ENCODE data around the gene NAPB.
A peak's percentile ranks its signal among the peaks of the same experiment; 100 is the strongest.

NAPB gene

GRCh38 chr20:23370873-23371272 is 50.4 kb downstream of the NAPB start:
- no peak for DNase-seq (ENCODE audit: low read depth, low spot score)
- no peak overlapping the region for H3K27ac ChIP-seq

- H3K27ac ChIP-seq: no peak overlapping the region
- DNase-seq (ENCODE audit: low read depth, low spot score): no peak
Observed at GRCh38 chr20:23370274-23370673, 51.0 kb downstream of the NAPB start.

- no peak for DNase-seq (ENCODE audit: low read depth, low spot score)
- H3K27ac ChIP-seq: peak overlapping the region; percentile 46
Observed at GRCh38 chr20:23369072-23369823, 52.0 kb downstream of the NAPB start.

- peak overlapping the region; percentile 46 for H3K27ac ChIP-seq
- no peak for DNase-seq (ENCODE audit: low read depth, low spot score)
Observed at GRCh38 chr20:23368316-23369071, 52.8 kb downstream of the NAPB start.

GRCh38 chr20:23367770-23368169 is 53.5 kb downstream of the NAPB start:
- DNase-seq (ENCODE audit: low read depth, low spot score): peak; percentile 29
- peak overlapping the region; percentile 46 for H3K27ac ChIP-seq

- no peak for DNase-seq (ENCODE audit: low read depth, low spot score)
- H3K27ac ChIP-seq: peak overlapping the region; percentile 44
Observed at GRCh38 chr20:23366384-23366783, 54.9 kb downstream of the NAPB start.

GRCh38 chr20:23365390-23366165 is 55.7 kb downstream of the NAPB start:
- H3K27ac ChIP-seq: peak overlapping the region; percentile 44
- DNase-seq (ENCODE audit: low read depth, low spot score): no peak

GRCh38 chr20:23363257-23363649 is 58.0 kb downstream of the NAPB start:
- no peak for DNase-seq (ENCODE audit: low read depth, low spot score)
- peak overlapping the region; percentile 91 for H3K27ac ChIP-seq

GRCh38 chr20:23362392-23363256 is 58.7 kb downstream of the NAPB start:
- no peak for DNase-seq (ENCODE audit: low read depth, low spot score)

GRCh38 chr20:23361476-23362391 is 59.6 kb downstream of the NAPB start, which contains the start of gene GZF1:
Gene GZF1 (plus strand): TSS chr20:23362182. CDS start chr20:23364384, 2,202 bp downstream.
- H3K27ac ChIP-seq: peak within 1 kb of the TSS; percentile 91
- peak; percentile 87 for DNase-seq (ENCODE audit: low read depth, low spot score)

More at GRCh38 chr20:23362392-23363256, 58.7 kb downstream of the NAPB start:
- peak overlapping the region; percentile 91 for H3K27ac ChIP-seq

GRCh38 chr20:23361119-23361475 is 60.2 kb downstream of the NAPB start:
- H3K27ac ChIP-seq: peak overlapping the region; percentile 91
- no peak for DNase-seq (ENCODE audit: low read depth, low spot score)

- no peak for DNase-seq (ENCODE audit: low read depth, low spot score)
- peak overlapping the region; percentile 91 for H3K27ac ChIP-seq
Observed at GRCh38 chr20:23360531-23360930, 60.8 kb downstream of the NAPB start.

GRCh38 chr20:23358923-23359593 is 62.2 kb downstream of the NAPB start:
- DNase-seq (ENCODE audit: low read depth, low spot score): no peak
- H3K27ac ChIP-seq: peak overlapping the region; percentile 95

- H3K27ac ChIP-seq: peak overlapping the region; percentile 95
Observed at GRCh38 chr20:23358563-23358906, 62.8 kb downstream of the NAPB start.

GRCh38 chr20:23357767-23358562 is 63.3 kb downstream of the NAPB start:
- DNase-seq (ENCODE audit: low read depth, low spot score): peak; percentile 98
- peak overlapping the region; percentile 95 for H3K27ac ChIP-seq

More at GRCh38 chr20:23358563-23358906, 62.8 kb downstream of the NAPB start:
- DNase-seq (ENCODE audit: low read depth, low spot score): no peak

- DNase-seq (ENCODE audit: low read depth, low spot score): no peak
- H3K27ac ChIP-seq: no peak overlapping the region
Observed at GRCh38 chr20:23356203-23356602, 65.1 kb downstream of the NAPB start.
